HPDE6-E6E7 (cell line): Measurements from ENCODE around the gene DAPK1.

Experiments used
- DNase-seq: peaks from one replicate; pipeline ENCODE4 v3.0.0; 2011; ENCODE audit warnings: missing footprints; ENCODE audit errors: extremely low spot score

Gene DAPK1

DNA sequence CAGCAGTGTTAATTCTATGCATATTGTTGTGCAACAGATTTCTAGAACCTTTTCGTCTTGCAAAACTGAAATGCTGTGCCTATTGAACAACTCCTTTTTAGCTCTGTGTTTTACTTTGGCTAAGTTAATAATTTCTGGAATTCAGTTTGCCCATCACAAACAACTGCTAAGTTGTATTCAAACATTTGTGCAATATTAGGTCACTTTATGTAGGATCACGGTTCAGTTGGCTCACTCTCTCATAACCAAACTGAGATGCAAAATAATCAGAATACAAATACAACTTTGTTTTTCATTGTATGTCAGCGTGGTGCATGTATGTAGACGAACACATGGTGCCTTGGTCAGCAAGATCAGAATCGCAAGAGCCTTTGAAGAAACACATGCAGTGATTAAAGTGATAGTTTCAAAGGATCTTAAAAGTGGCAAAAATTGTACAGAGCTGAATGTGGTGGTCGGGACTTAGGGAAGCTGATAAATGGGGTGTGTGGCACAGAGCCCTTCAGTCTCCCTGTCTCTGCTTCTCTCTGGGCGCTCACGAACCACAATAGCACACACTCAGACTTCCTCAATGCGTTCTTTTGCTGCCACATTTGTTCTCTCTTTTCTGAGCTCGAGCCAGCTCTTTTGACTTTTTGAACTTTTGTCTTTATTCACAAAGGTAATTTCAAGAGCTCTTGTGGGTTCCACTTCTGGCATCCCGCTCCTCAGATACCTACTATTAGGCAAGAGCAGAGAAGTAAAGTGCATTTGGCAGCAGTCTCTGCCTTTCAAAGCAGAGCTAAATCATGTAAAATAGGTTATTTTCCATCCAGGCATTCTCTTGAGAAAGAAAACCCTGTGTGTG is 115.8 kb downstream of the DAPK1 start:
- no peak for DNase-seq

DNA sequence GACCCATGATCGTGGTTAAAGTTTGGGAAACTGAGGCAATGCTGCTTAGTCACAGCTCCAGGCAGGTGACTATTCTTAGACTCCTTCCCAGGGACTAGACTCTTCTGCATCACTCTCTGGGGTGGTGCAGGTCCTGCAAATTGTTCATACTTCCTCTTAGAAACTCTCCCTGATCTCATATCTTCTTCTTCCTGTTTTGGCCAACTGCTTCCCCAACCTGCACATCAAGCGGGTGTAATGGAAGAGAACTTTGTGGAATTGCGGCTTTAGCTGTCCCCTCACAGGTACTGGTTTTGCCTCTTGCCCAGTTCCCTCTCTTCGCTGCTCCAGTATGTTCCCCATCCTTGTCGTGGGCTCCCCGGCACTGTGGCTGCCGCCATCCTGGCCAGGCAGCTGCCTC is 116.7 kb downstream of the DAPK1 start:
- DNase-seq: no peak

DNA sequence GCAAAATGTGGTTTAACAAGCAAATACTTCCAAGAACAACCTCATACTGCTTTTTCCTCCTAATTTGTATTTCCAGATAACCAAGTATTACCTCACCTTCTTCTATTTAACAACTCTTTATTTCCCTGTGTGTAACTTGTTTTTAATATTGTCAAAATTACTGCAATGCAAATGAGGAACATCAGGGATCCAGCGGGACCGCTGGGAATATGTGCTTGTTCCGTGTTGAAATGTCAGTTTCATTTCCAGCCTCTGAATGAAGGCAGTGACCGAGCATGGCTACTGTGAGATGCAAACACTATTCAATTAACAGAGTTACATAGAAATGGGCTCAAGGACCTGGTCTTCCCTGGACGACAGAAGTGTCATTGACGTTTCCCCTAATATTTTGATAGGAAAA is 117.5 kb downstream of the DAPK1 start:
- DNase-seq: no peak

DNA sequence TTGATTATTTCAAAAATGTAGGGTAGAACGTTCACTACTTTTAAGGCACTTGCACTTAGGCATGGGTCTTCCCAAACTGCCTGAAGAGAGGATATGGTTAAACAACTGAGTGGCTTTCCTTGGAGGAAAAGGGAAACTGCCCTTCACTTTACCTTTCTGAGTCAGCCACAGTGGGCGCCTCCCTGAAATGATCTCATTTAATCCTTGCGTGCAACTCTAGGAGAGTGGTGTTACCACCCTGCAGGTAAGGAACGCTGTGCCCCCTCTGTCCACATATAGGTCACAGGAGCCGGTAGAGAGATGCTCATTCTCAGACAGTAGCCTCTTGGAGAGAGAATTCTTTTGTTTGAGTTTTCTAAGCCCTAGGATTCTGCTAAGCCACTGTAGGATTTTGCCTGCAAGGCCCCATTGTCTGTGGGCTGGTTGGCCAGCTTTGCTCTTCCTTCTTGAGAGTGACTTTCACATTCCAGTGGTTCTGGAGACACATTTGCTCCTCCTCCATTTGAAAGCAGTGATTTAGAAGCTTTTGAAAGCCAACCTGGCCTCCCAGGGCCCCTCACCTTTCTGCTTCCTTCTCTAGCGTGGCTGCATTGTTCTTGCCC is 118.0 kb downstream of the DAPK1 start:
- no peak for DNase-seq

DNA sequence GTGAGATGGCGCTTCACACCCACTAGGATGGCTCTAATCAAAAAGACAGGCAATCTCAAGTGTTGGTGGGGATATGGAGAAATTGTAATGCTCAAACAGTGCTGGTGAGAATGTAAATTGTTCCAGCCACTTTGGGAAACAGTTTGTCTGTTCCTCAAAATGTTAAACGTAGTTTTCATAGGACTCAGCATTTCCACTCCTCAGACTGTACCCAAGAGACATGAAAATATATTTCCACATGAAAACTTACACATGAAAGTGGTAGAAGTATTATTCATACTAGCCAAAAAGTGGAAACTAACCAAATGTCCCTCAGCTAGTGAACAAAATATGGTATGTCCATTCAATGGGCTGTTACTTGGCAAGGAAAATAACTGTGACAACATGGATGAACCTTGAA is 120.6 kb downstream of the DAPK1 start:
- no peak for DNase-seq

DNA sequence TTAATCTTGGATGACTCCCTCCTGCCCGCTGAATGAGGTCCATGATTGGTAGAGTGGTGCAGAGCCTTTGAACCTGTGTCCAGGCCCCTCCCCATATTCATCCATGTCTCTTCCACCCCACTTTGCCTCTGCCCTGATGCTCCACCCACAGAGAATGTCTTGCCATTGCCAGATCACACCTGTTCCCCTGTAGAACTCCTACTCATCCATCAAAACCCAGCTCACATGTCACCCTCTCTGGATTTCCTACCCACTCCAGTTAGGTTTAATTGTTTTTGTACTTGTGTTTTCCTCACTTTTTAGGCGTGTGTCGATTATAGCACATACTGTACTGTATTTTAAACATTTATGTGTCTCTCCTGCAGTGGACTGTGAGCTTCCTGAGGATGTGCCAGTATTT is 121.3 kb downstream of the DAPK1 start:
- no peak for DNase-seq

DNA sequence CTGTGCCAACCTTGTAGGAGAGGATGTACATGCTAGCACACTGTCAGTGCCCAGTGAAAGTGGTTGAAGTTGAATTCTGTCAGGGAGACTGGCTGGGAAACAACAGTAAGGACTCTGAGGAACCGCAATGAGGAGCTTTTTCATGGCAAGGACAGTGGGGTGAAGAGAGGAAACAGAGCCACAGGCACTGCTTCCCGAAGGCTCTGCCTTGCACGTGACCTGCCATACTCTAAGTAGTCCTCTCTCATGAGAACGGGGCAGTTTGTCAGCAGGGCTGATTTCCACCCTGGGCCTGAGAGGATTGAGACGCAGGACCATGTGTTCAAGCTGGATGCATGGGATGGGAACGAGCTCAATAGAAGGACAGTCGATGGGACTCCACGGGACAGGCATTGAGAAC is 121.7 kb downstream of the DAPK1 start:
- no peak for DNase-seq

DNA sequence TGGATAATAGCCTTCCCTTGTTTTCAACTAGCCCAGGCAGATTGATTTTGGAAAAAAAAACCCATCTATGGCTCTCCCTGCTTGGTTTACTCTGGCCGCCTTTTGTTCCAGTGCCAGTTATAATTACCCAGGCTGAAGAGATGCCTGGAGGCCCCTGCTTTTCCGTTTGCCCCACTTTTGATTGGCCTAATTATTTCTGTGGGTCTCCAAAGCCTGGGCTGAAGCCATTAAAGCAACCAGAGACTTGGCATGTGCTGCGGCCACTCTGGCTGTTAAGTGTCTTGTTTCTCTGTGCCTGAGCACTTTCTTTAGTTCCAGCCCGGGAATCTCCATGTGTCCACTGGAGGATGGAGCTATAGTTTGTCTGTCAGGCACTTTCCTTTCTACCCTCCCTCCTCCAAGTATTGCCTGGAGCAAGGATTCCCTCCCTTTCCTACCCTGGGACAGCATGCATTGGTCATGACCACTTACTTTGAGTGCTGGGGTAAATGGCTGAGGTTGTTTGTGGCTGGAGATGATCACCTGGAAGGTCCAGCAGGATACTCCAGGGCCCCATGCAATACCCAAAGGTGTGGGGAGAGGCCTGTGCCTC is 123.2 kb downstream of the DAPK1 start:
- DNase-seq: no peak

DNA sequence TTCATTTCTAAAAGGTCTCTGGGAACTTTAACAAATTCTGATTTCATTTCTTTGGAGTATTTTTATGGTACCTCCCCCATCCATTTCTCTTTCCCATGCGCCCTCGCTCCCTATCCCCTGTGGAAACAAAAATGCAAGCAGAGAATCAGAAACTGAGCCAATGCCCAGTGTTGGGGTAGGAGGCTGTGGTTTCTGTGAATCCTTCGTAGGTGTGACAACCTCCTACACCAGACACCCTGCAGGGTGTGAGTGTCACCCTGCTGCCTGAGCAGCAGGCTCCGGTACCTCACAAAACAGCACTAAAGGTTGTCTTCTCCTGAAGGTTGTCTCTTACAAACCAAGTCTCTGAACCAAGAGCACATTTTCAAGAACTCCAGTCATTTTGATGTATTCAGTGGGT is 124.4 kb downstream of the DAPK1 start:
- DNase-seq: no peak

DNA sequence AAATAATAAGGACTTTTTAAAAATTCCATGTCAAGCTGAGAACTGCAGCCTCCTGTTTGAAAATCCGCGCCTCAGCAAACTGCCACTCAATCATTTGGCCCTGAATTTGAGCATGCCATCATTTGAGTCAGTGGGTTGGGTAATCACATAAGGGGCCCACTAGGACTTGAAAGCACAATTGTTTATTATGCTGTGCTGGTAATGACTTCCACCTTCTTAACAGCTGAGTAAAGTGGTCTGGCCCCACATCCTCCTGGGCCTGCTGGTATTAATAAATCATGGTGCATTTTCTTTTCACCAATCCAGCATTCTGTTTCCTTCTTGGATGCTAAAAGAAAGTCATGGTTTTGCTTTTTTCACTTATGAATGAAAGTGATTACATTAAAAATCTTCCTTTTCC is 125.3 kb downstream of the DAPK1 start:
- no peak for DNase-seq

DNA sequence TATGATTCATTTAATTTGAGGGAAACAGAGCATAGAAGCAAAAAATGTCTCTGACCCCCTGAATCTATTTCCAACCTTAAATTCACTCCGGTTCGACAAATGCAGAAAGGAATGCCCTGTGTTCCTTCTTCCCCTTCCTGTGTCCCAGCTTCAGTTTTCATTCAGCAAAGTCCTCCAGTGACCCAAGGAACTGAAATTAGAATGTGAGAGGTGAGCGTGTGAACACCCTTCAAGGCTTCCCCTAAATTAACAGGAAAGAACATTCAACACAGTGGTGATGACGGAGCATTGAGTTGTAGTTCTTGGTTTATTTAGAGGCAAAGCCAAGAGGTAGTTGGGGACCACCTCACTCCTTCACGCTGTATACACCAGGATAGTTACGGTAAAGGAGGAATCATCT is 130.7 kb downstream of the DAPK1 start:
- no peak for DNase-seq

DNA sequence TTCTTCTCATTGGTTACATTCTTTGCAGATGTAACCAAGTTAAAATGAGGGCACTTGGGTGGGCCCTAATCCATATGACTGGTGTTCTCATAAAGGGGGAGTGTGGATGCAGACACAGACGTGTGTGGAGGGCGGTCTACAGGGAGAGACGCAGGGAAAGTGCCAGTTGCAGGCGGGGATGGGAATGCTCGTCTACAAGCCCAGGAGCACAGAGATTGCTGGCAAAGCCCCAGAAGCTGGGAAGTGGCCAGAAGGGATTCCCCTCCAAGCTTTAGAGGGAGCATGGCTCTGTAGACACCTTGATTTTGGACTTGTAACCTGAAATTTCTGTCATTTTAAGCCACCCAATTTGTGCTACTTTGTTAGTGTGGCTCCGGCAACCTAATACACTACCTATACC is 131.4 kb downstream of the DAPK1 start:
- DNase-seq: no peak

DNA sequence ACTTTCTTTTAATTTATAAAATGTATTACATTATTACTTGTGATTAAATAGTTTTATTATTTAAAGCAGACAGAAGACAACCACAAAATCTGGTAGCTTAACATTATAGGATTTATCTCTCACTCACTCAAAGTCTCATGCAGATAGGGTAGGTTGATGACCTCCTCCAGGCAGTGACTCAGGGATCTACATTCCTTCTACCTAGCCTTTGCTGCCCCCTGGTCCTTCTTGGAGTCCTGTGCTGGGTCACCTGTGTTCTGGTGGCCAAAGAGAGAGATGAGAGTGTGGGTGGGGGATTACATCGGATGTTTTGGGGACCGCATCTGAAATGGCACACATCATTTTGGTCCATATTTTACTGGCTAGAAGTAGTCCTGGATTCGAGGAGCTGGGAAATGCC is 132.6 kb downstream of the DAPK1 start:
- no peak for DNase-seq

DNA sequence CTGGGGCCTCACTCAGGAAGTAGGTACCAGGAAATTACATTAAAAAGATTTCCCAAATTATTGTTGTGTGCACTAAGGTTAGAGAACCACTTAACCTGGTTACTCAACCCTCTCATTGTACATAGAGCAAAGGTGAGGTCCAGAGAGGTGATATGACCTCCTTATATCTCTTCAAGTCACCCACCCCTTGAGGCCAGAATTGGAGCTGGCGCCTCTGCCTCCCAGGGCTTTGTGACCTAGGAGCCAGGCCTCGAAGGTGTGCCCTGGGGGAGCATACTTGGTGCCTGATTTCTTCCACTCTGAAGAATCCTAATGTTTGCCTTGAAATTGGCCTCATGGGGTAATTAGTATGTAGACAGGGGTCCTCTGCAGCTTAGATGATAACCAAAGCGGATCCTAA is 133.2 kb downstream of the DAPK1 start:
- DNase-seq: no peak

DNA sequence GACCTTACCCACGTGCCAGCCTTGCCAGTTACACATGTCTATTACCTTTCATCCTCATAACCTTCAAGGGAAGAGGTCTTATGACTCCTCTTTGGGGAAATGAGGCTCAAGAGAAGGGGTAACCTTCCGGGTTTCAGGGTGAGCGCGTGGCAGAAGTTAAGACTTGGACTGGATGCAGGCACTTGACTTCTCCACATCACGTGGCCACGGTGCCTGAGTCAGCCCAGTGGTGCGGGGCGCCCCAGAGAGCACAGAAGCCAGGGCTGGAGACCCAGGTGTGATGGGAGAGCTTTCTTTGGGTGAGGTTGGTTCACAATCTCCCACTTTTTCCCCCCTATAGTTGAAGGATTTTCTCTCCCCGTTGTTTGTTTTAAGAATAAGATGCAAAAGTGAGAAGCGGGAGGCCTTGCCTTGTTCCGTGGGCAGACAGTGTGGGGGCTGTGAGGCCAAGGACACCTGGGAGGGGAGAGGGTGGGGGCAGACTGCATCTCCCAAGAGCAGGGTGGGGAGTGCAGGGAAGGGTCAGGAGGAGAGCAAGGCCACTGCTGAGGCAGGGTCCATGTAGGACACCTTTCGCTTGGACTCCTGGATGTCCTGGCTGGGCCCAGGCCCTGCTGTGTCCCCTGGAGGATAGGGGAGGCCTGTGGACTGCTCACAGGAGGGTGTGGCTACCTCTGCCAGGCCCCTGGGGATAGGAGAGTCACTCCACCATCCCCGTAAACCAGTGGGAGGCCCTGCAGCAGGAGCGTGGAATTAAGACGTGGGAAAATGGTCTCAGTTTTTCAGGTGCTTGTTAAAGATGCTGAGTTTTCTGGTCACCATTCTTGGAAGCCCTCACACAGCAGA is 138.2 kb downstream of the DAPK1 start:
- no peak for DNase-seq

DNA sequence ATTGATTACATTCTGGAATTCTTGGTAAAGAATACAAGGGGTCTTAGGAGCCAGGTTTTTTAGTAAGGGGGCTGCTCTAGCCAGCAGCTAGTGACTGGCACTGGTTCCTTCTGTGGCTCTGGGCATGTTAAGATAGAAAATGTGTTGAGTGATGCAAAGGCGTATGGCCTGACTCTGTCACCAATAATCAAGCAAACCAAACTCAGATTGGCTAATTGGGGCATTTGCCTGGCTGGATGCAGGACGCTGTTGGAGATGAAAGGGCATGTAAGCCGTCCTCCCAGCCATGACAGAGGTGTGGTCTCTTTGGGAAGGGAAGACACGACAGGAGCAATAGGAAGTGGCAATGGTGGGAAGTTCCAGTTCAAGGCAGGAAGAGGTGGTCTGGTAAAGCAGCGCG is 140.6 kb downstream of the DAPK1 start:
- no peak for DNase-seq

DNA sequence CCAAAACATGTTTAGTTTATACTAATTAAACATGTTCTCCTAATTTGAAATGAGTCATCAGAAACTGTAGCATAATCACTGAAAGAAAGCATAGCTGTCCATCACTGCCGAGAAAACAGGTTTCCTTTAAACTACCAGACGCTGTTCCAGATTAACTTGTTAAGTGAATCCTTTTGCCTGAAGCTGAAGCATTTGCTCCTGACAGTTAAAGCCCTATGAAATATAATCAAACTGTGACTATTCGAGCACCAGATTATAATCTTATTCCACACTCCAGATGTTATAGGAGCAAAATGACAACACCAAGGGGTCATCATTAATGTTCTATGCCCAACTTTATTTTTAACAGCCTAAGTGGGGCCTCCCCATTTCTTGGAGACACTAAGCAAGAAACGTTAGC is 142.3 kb downstream of the DAPK1 start:
- no peak for DNase-seq

DNA sequence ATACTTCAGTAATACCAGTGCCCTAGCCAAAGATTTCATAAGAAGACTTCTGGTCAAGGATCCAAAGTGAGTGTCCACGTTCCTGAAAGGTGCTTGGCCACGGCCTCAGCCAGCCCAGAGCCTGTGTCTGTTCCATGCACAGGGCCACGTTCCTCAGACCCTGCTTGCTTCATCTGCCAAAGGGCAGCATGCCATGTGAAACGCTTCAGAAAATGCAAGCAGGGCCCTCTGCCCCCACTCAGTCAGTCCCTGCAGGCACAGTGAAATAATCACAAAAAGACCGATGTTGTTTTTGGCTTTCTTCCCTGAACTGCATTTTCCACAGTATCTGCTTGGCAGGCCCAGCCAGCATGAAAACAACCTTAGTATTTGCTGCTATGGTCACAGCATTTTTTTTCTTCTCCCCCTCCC is 142.7 kb downstream of the DAPK1 start:
- DNase-seq: no peak

DNA sequence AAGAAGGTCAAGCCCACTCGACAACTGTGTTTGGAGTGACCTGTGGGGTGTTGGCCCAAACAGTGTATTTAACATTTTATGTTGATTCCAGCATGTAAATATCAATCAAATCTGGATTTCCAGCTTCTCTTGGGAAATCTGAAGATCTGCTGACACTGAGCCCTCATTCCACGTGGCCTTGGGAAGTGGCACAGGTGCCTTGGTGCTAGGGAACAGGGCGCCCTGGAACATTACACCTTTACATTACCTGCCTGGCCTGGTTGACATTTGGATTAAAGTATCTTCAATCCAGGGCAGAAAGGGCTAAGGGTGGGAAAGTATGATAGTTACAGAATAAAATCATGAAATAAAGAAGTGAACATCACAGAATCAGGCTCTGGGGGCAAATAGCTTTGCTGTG is 143.4 kb downstream of the DAPK1 start:
- DNase-seq: no peak

DNA sequence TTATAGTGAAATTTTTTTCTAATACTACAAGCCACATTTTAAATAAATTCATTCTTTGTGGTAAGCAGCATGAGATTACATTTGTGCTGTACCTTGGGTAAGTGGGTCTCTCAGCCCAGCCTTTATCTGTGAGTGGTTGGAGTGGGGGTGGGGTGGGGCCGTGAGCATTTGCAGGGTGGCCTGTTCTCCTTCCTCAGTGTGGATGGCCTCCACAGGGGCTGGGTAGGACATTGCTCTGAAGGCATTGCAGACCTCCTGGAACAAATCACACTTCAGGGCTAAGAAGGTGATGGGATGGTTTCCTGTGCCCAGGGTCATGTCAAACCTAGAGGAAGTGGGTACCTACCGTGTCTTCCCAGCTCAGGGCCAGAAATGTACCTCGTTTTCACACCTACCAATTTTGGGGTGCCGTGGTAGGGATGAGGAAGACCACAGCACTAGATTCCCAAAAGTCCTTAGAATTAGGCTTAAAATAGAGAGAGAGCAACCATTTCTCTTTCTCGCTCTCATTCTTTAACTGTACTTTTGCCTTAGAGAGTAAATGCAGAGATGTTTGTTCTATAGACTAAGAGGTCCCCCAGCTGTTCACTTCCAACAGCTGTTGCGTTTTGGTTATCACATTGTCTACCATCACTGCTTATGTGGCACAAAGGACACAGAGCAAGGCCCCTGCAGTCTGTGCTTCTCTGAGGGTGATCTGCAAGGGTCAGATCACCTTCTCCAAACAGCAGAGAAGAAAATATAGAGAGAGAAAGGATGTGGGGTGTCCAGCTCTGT is 144.9 kb downstream of the DAPK1 start:
- no peak for DNase-seq

DNA sequence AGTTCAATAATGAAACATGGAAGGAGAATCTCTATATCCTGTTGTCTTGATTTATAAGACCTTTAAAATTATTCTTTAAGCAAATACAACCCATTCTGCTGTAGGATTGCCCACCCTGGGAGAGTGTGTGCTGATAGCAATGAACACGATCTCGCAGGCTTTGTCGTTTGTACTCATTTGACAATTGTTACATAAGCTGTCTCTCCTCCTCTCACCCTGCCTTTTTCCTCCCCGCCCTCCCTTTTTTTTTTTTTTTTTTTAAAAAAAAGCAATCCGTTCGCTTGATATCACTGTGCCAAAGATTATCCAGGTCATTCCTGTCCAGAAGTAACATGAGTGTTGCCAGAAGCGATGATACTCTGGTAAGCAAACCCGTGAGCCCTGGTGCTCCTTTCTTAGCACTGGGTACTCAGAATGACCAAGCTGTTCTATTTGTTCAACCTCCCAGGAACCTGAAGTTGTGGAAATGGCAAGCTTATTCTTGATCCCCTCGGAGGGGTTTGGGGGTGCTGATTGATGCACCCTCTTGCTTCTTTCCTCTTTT is 145.5 kb downstream of the DAPK1 start:
- DNase-seq: no peak
